ENCODE measurements around the gene DCXR. TPM values are rescaled to one million over a fixed set of nuclear protein-coding genes. Genes with fewer than 3 reads are reported as not detected.

The DCXR gene
- total RNA-seq, 2 donors from 2014 or later: 235 to 744 TPM

GRCh38 chr17:82029391-82029790 lies 8.1 kb downstream of the DCXR start:
- peak overlapping the region in 1 of 2 donors; percentile 87 for H3K27ac ChIP-seq
- intact Hi-C loops (cut with DNase I): no loop called here

GRCh38 chr17:82028966-82029365 lies 8.5 kb downstream of the DCXR start:
- no peak for DNase-seq (ENCODE audit: low spot score)
- TF ChIP-seq POLR2A (IDR thresholded peaks at IDR 0.05) (no peak), POLR2AphosphoS5 (IDR thresholded peaks at IDR 0.05) (no peak), CTCF (IDR thresholded peaks at IDR 0.05) (no peak)
- intact Hi-C loops (cut with DNase I): no loop called here
- no peak overlapping the region for H3K4me3 ChIP-seq
- 100% methylated on average over 3 of the region's 9 CpGs for WGBS
- no peaks in the 10 kb centered on the region for H3K9me3 ChIP-seq
- peaks cover 16% of the 10 kb centered on the region for H3K4me1 ChIP-seq (replicated peaks)
- H3K27ac ChIP-seq: peak overlapping the region in 1 of 2 donors; percentile 87
- H3K36me3 ChIP-seq: no peaks in the 10 kb centered on the region
- H3K27me3 ChIP-seq (replicated peaks; ENCODE audit: insufficient read depth): no peaks in the 10 kb centered on the region

More at GRCh38 chr17:82029391-82029790, 8.1 kb downstream of the DCXR start:
- Histone ChIP-seq H3K36me3 (no peaks in the 10 kb centered on the region), H3K4me1 (replicated peaks) (peaks cover 12% of the 10 kb centered on the region), H3K9me3 (no peaks in the 10 kb centered on the region), H3K4me3 (no peak overlapping the region), H3K27me3 (replicated peaks; ENCODE audit: insufficient read depth) (no peaks in the 10 kb centered on the region)
- DNase-seq (ENCODE audit: low spot score): no peak
- WGBS: 74% methylated on average over 16 of the region's 16 CpGs
- no peak for TF ChIP-seq POLR2A (IDR thresholded peaks at IDR 0.05)
- no peak for TF ChIP-seq POLR2AphosphoS5 (IDR thresholded peaks at IDR 0.05)
- no peak for TF ChIP-seq CTCF (IDR thresholded peaks at IDR 0.05)

GRCh38 chr17:82028246-82028645 lies 9.3 kb downstream of the DCXR start:
- no peaks in the 10 kb centered on the region for H3K27me3 ChIP-seq (replicated peaks; ENCODE audit: insufficient read depth)
- 97% methylated on average over 12 of the region's 13 CpGs for WGBS
- TF ChIP-seq POLR2A (IDR thresholded peaks at IDR 0.05) (no peak), POLR2AphosphoS5 (IDR thresholded peaks at IDR 0.05) (no peak)
- no peaks in the 10 kb centered on the region for H3K36me3 ChIP-seq
- intact Hi-C loops (cut with DNase I): no loop called here
- H3K4me3 ChIP-seq: no peak overlapping the region
- no peaks in the 10 kb centered on the region for H3K9me3 ChIP-seq
- H3K4me1 ChIP-seq (replicated peaks): peaks cover 20% of the 10 kb centered on the region
- no peak overlapping the region for H3K27ac ChIP-seq
- no peak for DNase-seq (ENCODE audit: low spot score)

GRCh38 chr17:82025401-82026107 lies 11.9 kb downstream of the DCXR start:
- WGBS: 93% methylated on average over 24 of the region's 25 CpGs
- peaks cover 25% of the 10 kb centered on the region for H3K4me1 ChIP-seq (replicated peaks)
- TF ChIP-seq POLR2AphosphoS5 (IDR thresholded peaks at IDR 0.05) (no peak), POLR2A (IDR thresholded peaks at IDR 0.05) (no peak), CTCF (IDR thresholded peaks at IDR 0.05) (no peak)
- no peak overlapping the region for H3K4me3 ChIP-seq
- no peak overlapping the region for H3K27ac ChIP-seq
- H3K36me3 ChIP-seq: no peaks in the 10 kb centered on the region
- no peak for DNase-seq (ENCODE audit: low spot score)
- no peaks in the 10 kb centered on the region for H3K9me3 ChIP-seq
- intact Hi-C loops (cut with DNase I): no loop called here
- H3K27me3 ChIP-seq (replicated peaks; ENCODE audit: insufficient read depth): no peaks in the 10 kb centered on the region

GRCh38 chr17:82024859-82025258 lies 12.6 kb downstream of the DCXR start:
- no peaks in the 10 kb centered on the region for H3K27me3 ChIP-seq (replicated peaks; ENCODE audit: insufficient read depth)
- intact Hi-C loops (cut with DNase I): no loop called here
- H3K27ac ChIP-seq: no peak overlapping the region
- no peak overlapping the region for H3K4me3 ChIP-seq
- DNase-seq (ENCODE audit: low spot score): no peak
- H3K9me3 ChIP-seq: no peaks in the 10 kb centered on the region
- 94% methylated on average over 17 of the region's 17 CpGs for WGBS
- no peak for TF ChIP-seq POLR2AphosphoS5 (IDR thresholded peaks at IDR 0.05)
- TF ChIP-seq POLR2A (IDR thresholded peaks at IDR 0.05): no peak
- TF ChIP-seq CTCF (IDR thresholded peaks at IDR 0.05): no peak
- no peaks in the 10 kb centered on the region for H3K36me3 ChIP-seq
- peaks cover 20% of the 10 kb centered on the region for H3K4me1 ChIP-seq (replicated peaks)
